Measurements from ENCODE around the gene GABRE.

DNA sequence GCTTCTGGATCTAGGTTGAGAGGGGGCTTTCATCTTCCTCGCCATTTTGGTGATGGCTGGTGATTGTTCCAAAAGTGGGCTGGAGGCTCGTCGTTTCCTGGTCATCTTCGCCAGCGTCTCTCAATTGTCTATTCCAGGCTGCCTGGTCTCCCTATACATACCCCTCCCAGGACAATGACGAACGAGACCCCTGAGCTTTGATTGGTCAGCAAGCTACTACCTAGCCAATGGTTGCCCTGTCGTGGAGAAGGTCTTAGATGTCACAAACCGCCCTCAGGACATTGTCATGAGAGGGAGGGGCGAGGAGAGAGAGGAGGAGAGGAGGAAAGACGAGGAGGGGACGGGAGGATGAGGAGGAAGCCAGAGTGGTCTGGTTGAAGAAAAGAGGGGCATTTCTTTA, 69.5 kb downstream of the GABRE start:
- TF ChIP-seq, protein P1, sequence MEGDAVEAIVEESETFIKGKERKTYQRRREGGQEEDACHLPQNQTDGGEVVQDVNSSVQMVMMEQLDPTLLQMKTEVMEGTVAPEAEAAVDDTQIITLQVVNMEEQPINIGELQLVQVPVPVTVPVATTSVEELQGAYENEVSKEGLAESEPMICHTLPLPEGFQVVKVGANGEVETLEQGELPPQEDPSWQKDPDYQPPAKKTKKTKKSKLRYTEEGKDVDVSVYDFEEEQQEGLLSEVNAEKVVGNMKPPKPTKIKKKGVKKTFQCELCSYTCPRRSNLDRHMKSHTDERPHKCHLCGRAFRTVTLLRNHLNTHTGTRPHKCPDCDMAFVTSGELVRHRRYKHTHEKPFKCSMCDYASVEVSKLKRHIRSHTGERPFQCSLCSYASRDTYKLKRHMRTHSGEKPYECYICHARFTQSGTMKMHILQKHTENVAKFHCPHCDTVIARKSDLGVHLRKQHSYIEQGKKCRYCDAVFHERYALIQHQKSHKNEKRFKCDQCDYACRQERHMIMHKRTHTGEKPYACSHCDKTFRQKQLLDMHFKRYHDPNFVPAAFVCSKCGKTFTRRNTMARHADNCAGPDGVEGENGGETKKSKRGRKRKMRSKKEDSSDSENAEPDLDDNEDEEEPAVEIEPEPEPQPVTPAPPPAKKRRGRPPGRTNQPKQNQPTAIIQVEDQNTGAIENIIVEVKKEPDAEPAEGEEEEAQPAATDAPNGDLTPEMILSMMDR (IDR thresholded peaks at IDR 0.05), result no peak
- no peak for TF ChIP-seq POLR2A (IDR thresholded peaks at IDR 0.05)
